Activated T-cell treated with anti-CD3 and anti-CD28 coated beads, Interleukin-2, amount 50 U/mL, for 72 hours (primary cell): ENCODE data around the gene B3GALT2. TPM values are rescaled to one million over a fixed set of nuclear protein-coding genes. Genes with fewer than 3 reads are reported as not detected.
A peak's percentile ranks its signal among the peaks of the same experiment; 100 is the strongest.

Experiments
- ATAC-seq, 2 donors: fragments of 150-1000 bp; cut with Tn5 transposase; replicated peaks in 1 of 2; 2 replicates each; pipeline ENCODE4 v1.10.0; 2021; ENCODE audit warnings: moderate library complexity in 2 of 2, mild to moderate bottlenecking in 1 of 2
- DNase-seq, 2 donors: peaks; one replicate each; pipeline ENCODE4 v3.0.0; 2021 to 2022; ENCODE audit warnings: mixed read lengths in 1 of 2
- H3K27ac Mint-ChIP-seq: one replicate; pipeline ENCODE4 v1.8.0; 2022; ENCODE audit warnings: mild to moderate bottlenecking, moderate library complexity, mixed read lengths
- H3K27me3 Mint-ChIP-seq: one replicate; pipeline ENCODE4 v1.8.0; 2022; ENCODE audit warnings: low read depth, mixed read lengths
- H3K36me3 Mint-ChIP-seq, 2 donors: one replicate each; pipeline ENCODE4 v1.8.0; 2022; ENCODE audit warnings: mixed read lengths in 2 of 2, mild to moderate bottlenecking in 1 of 2; ENCODE audit not compliant: insufficient read depth in 2 of 2
- H3K4me1 Mint-ChIP-seq: one replicate; pipeline ENCODE4 v1.8.0; 2022; ENCODE audit warnings: low read depth, mixed read lengths
- H3K4me3 Mint-ChIP-seq, 2 donors: one replicate each; pipeline ENCODE4 v1.8.0; 2022; ENCODE audit warnings: mild to moderate bottlenecking in 2 of 2, mixed read lengths in 2 of 2, moderate library complexity in 2 of 2
- H3K9me3 Mint-ChIP-seq, 2 donors: one replicate each; pipeline ENCODE4 v1.8.0; 2022; ENCODE audit warnings: mixed read lengths in 2 of 2
- total RNA-seq, 2 donors: library from RNA; stranded (reverse); gene quantifications; one replicate each; pipeline ENCODE4 v1.2.3, GENCODE V29; 2022

The B3GALT2 gene
- total RNA-seq, 2 donors from 2014 or later, result 0.07 to 0.10 TPM

- DNase-seq (no peak), ATAC-seq (no peak)
- Mint-ChIP-seq H3K9me3 (peaks cover 2 to 3% of the 10 kb centered on the region in 2 donors), H3K4me1 (no peaks in the 10 kb centered on the region), H3K27ac (peak overlapping the region; percentile 64), H3K36me3 (peaks cover 7 to 9% of the 10 kb centered on the region in 2 donors), H3K4me3 (no peak overlapping the region), H3K27me3 (no peaks in the 10 kb centered on the region)
Observed at GRCh38 chr1:193176113-193176512, 10.3 kb downstream of the B3GALT2 start.

DNA sequence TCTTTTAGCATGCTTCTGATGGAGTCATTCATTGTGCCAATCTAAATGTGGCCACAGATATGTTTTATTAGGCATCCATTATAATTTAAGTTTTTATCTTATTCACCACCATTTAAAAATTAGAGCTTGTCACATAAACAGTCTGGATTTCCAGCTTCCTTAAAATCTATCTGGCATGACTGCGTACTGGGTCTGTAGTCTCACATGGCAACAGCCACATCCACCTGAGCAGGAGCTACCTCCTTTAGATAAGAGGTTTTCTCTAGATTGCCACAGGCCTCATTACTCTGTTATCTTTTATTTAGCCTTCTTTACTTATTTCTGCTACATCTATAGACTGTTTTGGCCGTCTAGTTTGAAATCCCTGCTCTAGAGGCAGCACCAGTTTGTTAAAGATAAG lies 29.1 kb downstream of the B3GALT2 start:
- peaks cover 0 to 9% of the 10 kb centered on the region in 2 donors for H3K36me3 Mint-ChIP-seq
- H3K27me3 Mint-ChIP-seq, result no peaks in the 10 kb centered on the region

GRCh38 chr1:193156822-193157142 lies 29.6 kb downstream of the B3GALT2 start:
- peaks cover 0 to 11% of the 10 kb centered on the region in 2 donors for H3K36me3 Mint-ChIP-seq
- no peak overlapping the region for H3K4me3 Mint-ChIP-seq
- DNase-seq (no peak), ATAC-seq (no peak)
- H3K27me3 Mint-ChIP-seq, result no peaks in the 10 kb centered on the region
- H3K4me1 Mint-ChIP-seq, result peaks cover 33% of the 10 kb centered on the region
- H3K27ac Mint-ChIP-seq, result peak overlapping the region; percentile 4
- no peaks in the 10 kb centered on the region for H3K9me3 Mint-ChIP-seq

More for the DNA sequence above, 29.1 kb downstream of the B3GALT2 start:
- Mint-ChIP-seq H3K27ac (no peak overlapping the region), H3K4me1 (peaks cover 33% of the 10 kb centered on the region), H3K9me3 (no peaks in the 10 kb centered on the region), H3K4me3 (no peak overlapping the region)
- no peak for DNase-seq
- no peak for ATAC-seq

DNA sequence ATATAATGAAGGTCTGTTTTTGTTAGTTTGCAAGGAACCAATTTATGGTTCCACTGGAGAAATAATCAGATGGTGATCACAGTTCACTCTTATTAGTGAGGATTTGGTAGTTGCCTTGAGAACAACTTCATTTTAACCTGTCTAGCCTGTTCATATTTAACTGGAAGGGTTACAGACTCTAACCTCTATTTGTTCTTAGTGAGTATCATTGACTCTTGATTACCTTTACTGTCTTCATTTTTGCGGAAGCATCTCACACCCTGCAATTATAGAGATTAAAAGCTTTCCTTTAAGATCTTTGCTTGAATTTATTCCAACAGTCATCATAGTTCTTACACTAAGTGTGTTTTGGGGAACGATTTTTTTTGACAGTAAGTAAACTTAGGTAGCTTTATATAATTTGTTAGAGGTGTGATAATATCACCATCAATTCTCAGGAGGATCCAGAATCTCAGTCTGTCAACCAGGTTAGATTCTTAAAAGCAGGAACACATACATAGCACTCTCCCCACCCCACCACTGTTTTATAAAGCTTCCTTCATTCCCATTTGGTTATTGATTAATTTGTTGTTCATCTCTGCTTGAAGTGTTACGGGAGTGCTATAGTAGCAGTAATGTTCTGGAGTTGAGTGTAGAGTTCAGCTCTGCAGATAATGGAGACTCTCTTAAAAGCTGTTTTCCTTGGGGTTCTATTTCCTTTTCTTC lies 30.1 kb downstream of the B3GALT2 start:
- ATAC-seq, result no peak
- H3K27ac Mint-ChIP-seq, result no peak overlapping the region
- peaks cover 0 to 11% of the 10 kb centered on the region in 2 donors for H3K36me3 Mint-ChIP-seq
- peaks cover 33% of the 10 kb centered on the region for H3K4me1 Mint-ChIP-seq
- H3K4me3 Mint-ChIP-seq, result no peak overlapping the region
- no peak for DNase-seq
- H3K9me3 Mint-ChIP-seq, result no peaks in the 10 kb centered on the region
- H3K27me3 Mint-ChIP-seq, result no peaks in the 10 kb centered on the region

GRCh38 chr1:193144999-193145398 lies 41.4 kb downstream of the B3GALT2 start:
- Mint-ChIP-seq H3K9me3 (no peaks in the 10 kb centered on the region), H3K27ac (no peak overlapping the region), H3K36me3 (peaks cover 1 to 21% of the 10 kb centered on the region in 2 donors), H3K27me3 (no peaks in the 10 kb centered on the region), H3K4me1 (peaks cover 16% of the 10 kb centered on the region), H3K4me3 (no peak overlapping the region)
- ATAC-seq, result no peak
- DNase-seq, result no peak

DNA sequence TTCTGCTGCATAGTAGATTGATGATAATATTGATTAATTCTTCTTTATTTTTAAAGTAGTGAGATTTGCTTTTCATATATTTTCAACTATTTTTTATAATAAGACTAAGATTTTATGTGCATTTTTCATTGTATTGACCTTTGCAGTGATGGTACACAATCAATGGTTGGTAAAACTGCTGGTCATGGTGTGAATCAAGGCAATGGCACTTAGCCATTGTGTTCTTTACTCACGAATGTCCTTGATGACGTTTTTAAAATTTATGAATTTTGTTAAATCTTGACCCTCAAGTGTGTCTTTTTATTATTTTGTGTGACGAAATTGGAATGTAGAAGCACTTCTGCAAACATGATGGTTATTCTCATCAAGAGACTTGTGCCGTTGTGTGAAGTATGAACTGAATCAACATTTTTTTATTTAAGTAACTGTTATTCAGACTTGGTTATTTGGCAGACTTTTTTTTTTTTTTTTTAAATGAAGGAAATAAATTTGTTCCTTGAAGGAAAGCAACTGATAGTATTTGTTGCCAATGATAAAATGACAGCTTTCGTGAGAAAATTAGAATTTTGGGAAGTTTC lies 42.0 kb downstream of the B3GALT2 start:
- no peak for ATAC-seq

DNA sequence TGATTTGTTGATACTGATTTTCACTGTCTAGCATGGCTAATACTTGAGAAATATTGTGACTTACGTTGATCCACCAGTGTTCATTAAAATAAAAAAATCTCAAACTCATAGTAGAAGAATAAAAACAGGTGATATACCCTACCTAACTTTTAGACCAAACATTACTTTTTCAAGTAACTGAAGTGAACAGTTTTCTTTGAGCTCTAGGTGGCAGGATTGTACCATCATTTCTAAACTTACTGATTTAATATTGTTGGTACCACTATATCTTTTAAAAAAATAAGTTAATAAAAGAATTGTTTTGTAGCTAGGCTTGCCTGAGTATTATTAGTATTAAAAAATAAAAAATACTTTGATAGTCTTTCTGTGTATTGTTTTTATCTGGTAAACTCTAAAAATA lies 43.1 kb downstream of the B3GALT2 start:
- Mint-ChIP-seq H3K27me3 (no peaks in the 10 kb centered on the region), H3K27ac (no peak overlapping the region)

More for the DNA sequence above, 42.0 kb downstream of the B3GALT2 start:
- no peaks in the 10 kb centered on the region for H3K9me3 Mint-ChIP-seq
- no peak for DNase-seq
- peaks cover 4 to 22% of the 10 kb centered on the region in 2 donors for H3K36me3 Mint-ChIP-seq
- no peak overlapping the region for H3K27ac Mint-ChIP-seq
- H3K27me3 Mint-ChIP-seq, result no peaks in the 10 kb centered on the region
- peaks cover 16% of the 10 kb centered on the region for H3K4me1 Mint-ChIP-seq
- no peak overlapping the region for H3K4me3 Mint-ChIP-seq

DNA sequence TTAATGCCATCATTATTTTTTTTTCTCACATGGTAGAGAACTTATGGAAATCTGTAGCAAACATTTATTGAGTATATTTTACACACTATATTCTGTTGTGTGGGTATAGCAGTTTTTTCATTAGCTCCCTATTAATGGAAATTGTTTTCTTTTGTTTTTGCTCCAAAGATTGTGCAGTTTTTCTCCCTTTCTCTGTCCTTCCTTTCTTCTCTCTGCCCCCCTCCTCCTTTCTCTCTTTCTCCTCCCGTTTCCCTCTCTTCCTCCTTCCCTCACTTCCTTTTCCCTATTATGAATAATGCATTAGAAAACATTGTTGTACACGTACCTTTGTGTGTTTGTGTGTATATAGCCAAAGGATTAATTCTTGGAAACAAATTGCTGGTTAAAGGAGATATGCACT lies 44.0 kb downstream of the B3GALT2 start:
- ATAC-seq (no peak), DNase-seq (no peak)
- Mint-ChIP-seq H3K36me3 (peaks cover 7 to 32% of the 10 kb centered on the region in 2 donors), H3K9me3 (no peaks in the 10 kb centered on the region), H3K4me1 (peaks cover 16% of the 10 kb centered on the region), H3K4me3 (no peak overlapping the region), H3K27me3 (no peaks in the 10 kb centered on the region), H3K27ac (peak overlapping the region; percentile 55)

More for the DNA sequence above, 43.1 kb downstream of the B3GALT2 start:
- ATAC-seq (no peak), DNase-seq (no peak)
- Mint-ChIP-seq H3K36me3 (peaks cover 6 to 30% of the 10 kb centered on the region in 2 donors), H3K4me1 (peaks cover 16% of the 10 kb centered on the region), H3K9me3 (no peaks in the 10 kb centered on the region), H3K4me3 (no peak overlapping the region)

DNA sequence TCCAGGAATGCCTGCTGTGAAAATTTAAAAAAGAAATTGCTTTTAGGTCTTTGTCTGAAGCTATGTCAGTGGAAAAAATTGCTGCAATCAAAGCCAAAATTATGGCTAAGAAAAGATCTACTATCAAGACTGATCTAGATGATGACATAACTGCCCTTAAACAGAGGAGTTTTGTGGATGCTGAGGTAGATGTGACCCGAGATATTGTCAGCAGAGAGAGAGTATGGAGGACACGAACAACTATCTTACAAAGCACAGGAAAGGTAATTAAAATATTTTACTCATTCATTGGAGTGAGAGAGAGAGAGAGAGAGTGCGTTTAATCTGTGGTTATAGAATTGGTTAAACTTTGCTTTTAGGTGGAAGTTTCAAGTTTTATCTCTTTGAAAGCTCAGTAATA lies 44.6 kb downstream of the B3GALT2 start:
- ATAC-seq (peak; percentile 55 to 62), DNase-seq (no peak)
- Mint-ChIP-seq H3K4me1 (peaks cover 16% of the 10 kb centered on the region), H3K4me3 (no peak overlapping the region), H3K27me3 (no peaks in the 10 kb centered on the region), H3K36me3 (peaks cover 7 to 32% of the 10 kb centered on the region in 2 donors), H3K27ac (peak overlapping the region; percentile 1), H3K9me3 (no peaks in the 10 kb centered on the region)

DNA sequence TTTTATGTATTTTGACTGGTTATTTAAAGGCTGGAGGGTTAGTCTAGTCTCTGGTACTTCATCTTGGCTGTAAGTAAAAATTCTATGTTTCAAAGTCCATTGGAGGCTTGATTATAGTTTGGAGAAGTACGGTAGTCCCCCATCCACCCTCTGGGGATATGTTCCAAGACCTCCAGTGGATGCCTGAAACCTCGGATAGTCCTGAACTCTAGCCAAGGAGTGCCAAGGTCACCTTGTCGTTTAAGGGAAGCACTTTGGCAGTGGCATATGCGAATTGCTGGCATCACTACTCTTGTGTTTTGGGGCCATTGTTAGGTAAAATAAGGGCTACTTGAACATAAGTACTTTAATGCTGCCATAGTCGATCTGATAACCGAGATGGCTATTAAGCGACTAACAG lies 46.2 kb downstream of the B3GALT2 start:
- DNase-seq, result no peak
- Mint-ChIP-seq H3K9me3 (no peaks in the 10 kb centered on the region), H3K27ac (no peak overlapping the region), H3K4me1 (peaks cover 16% of the 10 kb centered on the region), H3K4me3 (no peak overlapping the region), H3K27me3 (no peaks in the 10 kb centered on the region), H3K36me3 (peaks cover 7 to 29% of the 10 kb centered on the region in 2 donors)
- ATAC-seq, result no peak

GRCh38 chr1:193131266-193131860 lies 55.0 kb downstream of the B3GALT2 start:
- Mint-ChIP-seq H3K4me1 (peaks cover 19% of the 10 kb centered on the region), H3K9me3 (no peaks in the 10 kb centered on the region), H3K4me3 (peak overlapping the region in 1 of 2 donors; percentile 49), H3K27ac (peak overlapping the region; percentile 32), H3K36me3 (peaks cover 17 to 26% of the 10 kb centered on the region in 2 donors), H3K27me3 (no peaks in the 10 kb centered on the region)
- DNase-seq (no peak), ATAC-seq (peak; percentile 47 to 76)
